Suprapubic skin (tissue), 4 donors: Measurements from ENCODE around the gene APOBEC3C.
"Not testable (repeated sequence)": the region's sequence is repeated elsewhere in the genome, so short reads cannot be mapped to it uniquely, and the experiment has no call there.

Experiments
- CTCF ChIP-seq, 2 donors: fragments of 200-600 bp in 1 of 2; fragments of 450-650 bp in 1 of 2; sonication (generic) in 1 of 2; IDR thresholded peaks; one replicate each; pipeline ENCODE4 v1.5.1; 2016 to 2019; ENCODE audit warnings: antibody characterized with exemption in 2 of 2, mild to moderate bottlenecking in 1 of 2, moderate library complexity in 1 of 2
- EP300 ChIP-seq: sonication (generic); formaldehyde crosslinking; IDR thresholded peaks from one replicate; pipeline ENCODE4 v1.6.1; 2017; ENCODE audit warnings: antibody characterized with exemption
- POLR2A ChIP-seq, 2 donors: fragments of 450-650 bp; IDR thresholded peaks; one replicate each; pipeline ENCODE4 v1.6.1; 2017; ENCODE audit warnings: antibody characterized with exemption in 2 of 2, mild to moderate bottlenecking in 2 of 2, moderate library complexity in 2 of 2
- POLR2AphosphoS5 ChIP-seq, 3 donors: sonication (generic); formaldehyde crosslinking; IDR thresholded peaks; one replicate each; pipeline ENCODE4 v1.6.1; 2017; ENCODE audit warnings: antibody characterized with exemption in 3 of 3

GRCh38 chr22:39066442-39067276, 52.6 kb downstream of the APOBEC3C start:
- not testable (repeated sequence) for TF ChIP-seq POLR2AphosphoS5 (IDR thresholded peaks at IDR 0.05); CTCF (IDR thresholded peaks at IDR 0.05); POLR2A (IDR thresholded peaks at IDR 0.05); EP300
